ENCODE data around the gene SETD3. TPM values are rescaled to one million over a fixed set of nuclear protein-coding genes. Genes with fewer than 3 reads are reported as not detected.

Gene SETD3
- total and polyA plus RNA-seq, 10 of the 15 experiments (the other 5 are each of a cell fraction or from before 2014, with no cell fraction given) = 11.3 to 44.2 (median 36.5) TPM

DNA sequence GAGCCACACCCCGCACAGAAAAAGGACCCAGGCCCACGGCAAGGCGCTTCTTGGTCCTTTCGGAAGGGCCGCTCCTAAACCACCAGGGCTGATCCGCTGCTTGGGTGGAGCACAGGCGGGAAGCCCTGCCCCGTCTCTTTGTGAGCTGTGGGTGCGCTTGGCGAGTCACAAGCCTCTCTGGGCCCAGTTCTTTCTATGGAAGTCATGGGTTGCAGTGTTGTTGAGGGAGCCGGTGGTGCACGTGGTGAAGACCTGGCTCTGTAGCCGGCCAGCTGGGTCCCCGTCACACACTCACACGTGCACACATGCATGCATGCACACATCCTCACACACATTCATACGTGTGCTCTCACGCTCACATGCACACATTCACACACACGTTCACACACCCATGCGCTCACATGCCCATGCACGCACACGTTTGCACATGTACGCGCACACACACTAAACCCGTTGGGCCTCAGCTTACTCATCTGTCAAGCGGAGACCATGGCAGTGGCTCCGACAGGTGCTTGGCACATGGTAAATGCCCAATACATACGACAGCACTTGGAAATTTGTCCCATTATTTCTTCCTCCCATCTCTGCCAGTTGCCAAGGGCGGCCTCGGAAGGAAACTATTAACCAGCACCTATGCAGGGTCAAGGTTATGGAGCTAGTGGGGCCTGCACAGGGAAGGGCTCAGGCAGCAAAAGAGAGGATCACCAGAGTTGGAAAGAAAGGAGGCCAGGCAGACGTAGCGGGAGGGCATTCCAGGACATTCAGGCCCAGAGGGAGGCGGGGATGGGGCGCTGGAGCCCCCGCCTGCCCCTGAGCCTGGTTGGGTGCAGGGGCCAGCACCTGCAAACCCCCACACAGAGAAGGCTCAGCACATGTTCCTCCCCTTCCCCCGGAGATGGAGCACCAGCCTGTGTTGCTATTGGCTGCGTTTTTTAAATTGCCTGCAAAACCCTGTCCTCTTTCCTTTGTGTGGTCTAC is 96.9 kb downstream of the SETD3 start:
- H3K27me3 ChIP-seq (replicated peaks in 1 of 2; ENCODE audit: control insufficient read depth in 2 of 2, insufficient read depth in 2 of 2, low read length in 1 of 2) = peaks cover 0 to 3% of the 10 kb centered on the region in 2 experiments; a peak in 1 of 4 replicates
- intact Hi-C loops (cut with micrococcal nuclease; ENCODE audit: unreplicated experiment) (no loop called here), in situ Hi-C loops (cut with MboI) (no loop called here)
- CTCF ChIA-PET = interaction anchor here (1.5 to 1.6 kb wide), 2 partner anchors 9 to 13 kb away, joined by 5 to 8 read pairs; no protein-coding TSS in a partner anchor
- SMC1A ChIA-PET (ENCODE audit: uncharacterized antibody, unreplicated experiment) = no interaction called here
- no peak for FAIRE-seq
- no peaks in the 10 kb centered on the region for H3K79me2 ChIP-seq (ENCODE audit: control insufficient read depth, insufficient read depth, low read length)
- RAD21 ChIA-PET (ENCODE audit: unreplicated experiment) = no interaction called here
- no TSS peak for BruUV-seq (replicated peaks)
- ATAC-seq = no peak
- H2AFZ ChIP-seq (ENCODE audit: control insufficient read depth, low read depth, low read length) = no peak overlapping the region
- H3K4me2 ChIP-seq (ENCODE audit: control insufficient read depth, insufficient read depth) = no peak overlapping the region
- no peak overlapping the region for H3K4me3 ChIP-seq
- no peaks in the 10 kb centered on the region for H3K9me3 ChIP-seq (replicated peaks; ENCODE audit: control insufficient read depth, insufficient read depth, low read length)
- no peaks in the 10 kb centered on the region for H4K20me1 ChIP-seq (ENCODE audit: control insufficient read depth, insufficient read depth)
- POLR2A ChIA-PET = no interaction called here
- no peaks in the 10 kb centered on the region for H3K36me3 ChIP-seq (ENCODE audit: control insufficient read depth in 2 of 2, insufficient read depth in 2 of 2, low read length in 1 of 2)
- H3K9ac ChIP-seq (ENCODE audit: control insufficient read depth, insufficient read depth, low read length) = no peak overlapping the region
- DNase-seq (ENCODE audit: low read depth, low spot score) = no peak
- H3K4me1 ChIP-seq (ENCODE audit: control insufficient read depth, insufficient read depth, low read length) = no peaks in the 10 kb centered on the region
- H3K27ac ChIP-seq (ENCODE audit: control insufficient read depth, insufficient read depth) = no peak overlapping the region
- TF ChIP-seq KDM1A (IDR thresholded peaks at IDR 0.05; ENCODE audit: borderline replicate concordance) (no peak), NR2F1 (conservative IDR thresholded peaks at IDR 0.05) (no peak), NFIC (IDR thresholded peaks at IDR 0.05; ENCODE audit: low read depth, low read length) (peak; percentile 35; the same call in 1 of the 2 replicates), TCF3 (IDR thresholded peaks at IDR 0.05; ENCODE audit: borderline replicate concordance, insufficient read depth, low read depth, low read length) (peak; percentile 56; the same call in 1 of the 2 replicates), SMARCA5 (IDR thresholded peaks at IDR 0.05) (no peak), ATF7 (IDR thresholded peaks at IDR 0.05; ENCODE audit: low read depth) (no peak)
- TF ChIP-seq, protein P1, sequence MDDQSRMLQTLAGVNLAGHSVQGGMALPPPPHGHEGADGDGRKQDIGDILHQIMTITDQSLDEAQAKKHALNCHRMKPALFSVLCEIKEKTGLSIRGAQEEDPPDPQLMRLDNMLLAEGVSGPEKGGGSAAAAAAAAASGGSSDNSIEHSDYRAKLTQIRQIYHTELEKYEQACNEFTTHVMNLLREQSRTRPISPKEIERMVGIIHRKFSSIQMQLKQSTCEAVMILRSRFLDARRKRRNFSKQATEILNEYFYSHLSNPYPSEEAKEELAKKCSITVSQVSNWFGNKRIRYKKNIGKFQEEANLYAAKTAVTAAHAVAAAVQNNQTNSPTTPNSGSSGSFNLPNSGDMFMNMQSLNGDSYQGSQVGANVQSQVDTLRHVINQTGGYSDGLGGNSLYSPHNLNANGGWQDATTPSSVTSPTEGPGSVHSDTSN (IDR thresholded peaks at IDR 0.05; ENCODE audit: insufficient replicate concordance, low read depth, low read length) = peak; percentile 48
- TF ChIP-seq, protein P2, sequence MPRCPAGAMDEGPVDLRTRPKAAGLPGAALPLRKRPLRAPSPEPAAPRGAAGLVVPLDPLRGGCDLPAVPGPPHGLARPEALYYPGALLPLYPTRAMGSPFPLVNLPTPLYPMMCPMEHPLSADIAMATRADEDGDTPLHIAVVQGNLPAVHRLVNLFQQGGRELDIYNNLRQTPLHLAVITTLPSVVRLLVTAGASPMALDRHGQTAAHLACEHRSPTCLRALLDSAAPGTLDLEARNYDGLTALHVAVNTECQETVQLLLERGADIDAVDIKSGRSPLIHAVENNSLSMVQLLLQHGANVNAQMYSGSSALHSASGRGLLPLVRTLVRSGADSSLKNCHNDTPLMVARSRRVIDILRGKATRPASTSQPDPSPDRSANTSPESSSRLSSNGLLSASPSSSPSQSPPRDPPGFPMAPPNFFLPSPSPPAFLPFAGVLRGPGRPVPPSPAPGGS (IDR thresholded peaks at IDR 0.05; ENCODE audit: borderline replicate concordance, insufficient read depth, low read depth, low read length, poor library complexity, severe bottlenecking) = peak; percentile 98
- 70% methylated on average over 36 of the region's 36 CpGs for WGBS (ENCODE audit: insufficient coverage, insufficient replicate concordance, low lambda C conversion rate, missing lambda C conversion rate)

Data from GM12878 (cell line).